Body of pancreas (tissue), 4 donors: Measurements from ENCODE around the gene CRIM1.

Source experiments
- CTCF ChIP-seq, 7 experiments: fragments of 450-650 bp in 4 of 7; fragments of 200-600 bp in 3 of 7; sonication (generic) in 3 of 7; IDR thresholded peaks; one replicate each; pipeline ENCODE4 v1.5.1; 2016 to 2019; ENCODE audit warnings: antibody characterized with exemption in 7 of 7
- POLR2A ChIP-seq, 3 donors: fragments of 450-650 bp; IDR thresholded peaks; one replicate each; pipeline ENCODE4 v1.6.1; 2016; ENCODE audit warnings: antibody characterized with exemption in 3 of 3, mild to moderate bottlenecking in 2 of 3

GRCh38 chr2:36515538-36515937, 160.0 kb downstream of the CRIM1 start:
- TF ChIP-seq CTCF (IDR thresholded peaks at IDR 0.05) (no peak), POLR2A (IDR thresholded peaks at IDR 0.05) (no peak)
